Stimulated activated naive CD4-positive, alpha-beta T cell treated with Interleukin-2 at 50 U/mL for 16 hours (primary cell): ENCODE data around the gene KLF1.

ENCODE experiments used
- DNase-seq: peaks from one replicate; lab custom pipeline; 2025; lab: John Stamatoyannopoulos, UW

KLF1 gene

GRCh38 chr19:12838182-12838885, 48.7 kb downstream of the KLF1 start, which contains the start of gene MAST1:
TSS of gene MAST1 (plus strand) at chr19:12838515. CDS start at chr19:12838573, 58 bp downstream.
- peak; percentile 28 for DNase-seq

- DNase-seq = no peak
Measured at GRCh38 chr19:12837225-12837624, 49.8 kb downstream of the KLF1 start.

DNA sequence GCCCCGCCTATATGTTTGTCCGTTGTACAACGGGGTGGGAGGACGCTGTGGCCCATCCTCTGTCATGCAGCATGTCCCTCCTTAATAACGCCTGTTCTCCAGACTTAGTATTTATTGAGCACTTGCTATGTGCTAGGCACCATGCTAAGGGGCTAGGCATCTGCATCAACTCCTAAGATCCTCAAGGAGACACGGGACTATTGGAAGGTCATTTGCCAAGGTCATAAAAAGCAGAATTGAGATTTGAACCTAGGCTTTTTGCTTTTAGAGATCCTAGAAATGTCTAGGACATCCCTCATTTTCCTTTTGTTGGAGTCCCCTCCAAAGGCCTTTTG, 50.5 kb downstream of the KLF1 start:
- DNase-seq = no peak

DNA sequence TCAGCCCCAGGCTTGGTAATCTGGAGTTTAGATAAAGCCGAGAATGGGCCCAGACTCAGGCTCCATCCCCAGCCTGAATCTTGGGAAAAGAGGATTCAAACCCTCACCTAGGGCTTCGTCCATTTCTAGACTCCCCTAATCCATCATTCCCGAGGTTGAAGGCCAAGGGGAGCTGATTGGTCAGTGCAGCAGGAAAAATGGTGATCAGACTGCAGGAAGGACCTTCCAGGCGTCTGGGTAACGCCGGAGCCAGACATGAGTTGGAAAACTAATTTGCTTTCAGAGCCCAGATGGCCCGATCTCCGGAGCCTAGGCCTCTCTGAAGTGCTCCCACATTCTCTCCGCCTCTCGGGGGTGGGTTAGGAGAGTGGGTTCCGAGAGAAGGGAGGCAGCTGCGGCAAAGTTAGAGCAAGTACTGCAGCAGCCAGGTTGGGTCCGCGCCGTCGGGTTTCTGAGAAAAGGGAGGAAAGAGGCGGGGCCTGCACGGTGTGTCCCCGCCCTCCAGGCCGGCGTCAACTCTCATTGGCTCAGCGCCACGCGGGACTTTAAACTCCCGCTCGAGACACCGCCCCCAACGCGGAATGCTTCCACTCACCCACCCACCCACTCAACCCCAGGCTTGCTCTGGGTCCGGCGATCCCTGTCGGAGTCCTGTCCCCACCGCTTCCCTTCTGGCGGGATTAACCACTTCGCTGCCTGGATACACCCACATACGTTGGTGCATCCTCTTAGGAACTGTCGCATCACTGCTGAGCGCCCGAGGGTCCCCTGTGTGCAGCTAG, 51.8 kb downstream of the KLF1 start:
- DNase-seq = no peak

DNA sequence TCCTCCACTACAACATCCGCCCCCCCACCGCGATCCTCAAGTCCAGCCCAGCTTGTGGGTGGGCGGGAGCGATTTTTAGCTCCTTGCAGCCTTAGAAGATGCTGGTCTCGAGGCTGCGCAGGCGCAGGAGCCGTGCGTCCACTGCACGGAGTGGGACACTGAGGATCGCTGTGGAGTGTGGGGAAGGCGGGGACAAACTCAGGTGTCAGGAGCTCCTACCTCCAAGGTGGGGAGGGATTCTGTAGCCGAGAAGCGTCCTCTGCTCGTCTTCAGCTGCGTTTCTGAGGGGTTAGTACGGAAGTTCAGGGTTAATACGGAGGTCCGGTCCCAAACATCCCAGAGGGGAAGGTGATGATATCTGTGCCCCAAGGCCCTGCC, 52.4 kb downstream of the KLF1 start, which contains the start of gene RTBDN:
Gene RTBDN (minus strand): TSS at position 14 of the 378 bp plus-strand sequence. CDS start 4,600 bp downstream, outside the sequence.
- no peak for DNase-seq
